NCI-H345 (cell line): ENCODE results near the gene MCM5.

Source experiments
- DNase-seq: peaks from one replicate; lab custom pipeline; 2025; lab: John Stamatoyannopoulos, UW

MCM5 gene

GRCh38 chr22:35399678-35400500 lies at the start of gene MCM5:
TSS of gene MCM5 (plus strand) at chr22:35400140. CDS start at chr22:35400439, 299 bp downstream.
- peak; percentile 97 for DNase-seq

GRCh38 chr22:35350539-35351503 lies 49.1 kb upstream of the MCM5 start:
- DNase-seq = peak; percentile 78

- DNase-seq = no peak
Measured at GRCh38 chr22:35352214-35353111, 47.5 kb upstream of the MCM5 start.

- no peak for DNase-seq
Measured at GRCh38 chr22:35353318-35353717, 46.6 kb upstream of the MCM5 start.

GRCh38 chr22:35354068-35354467 lies 45.9 kb upstream of the MCM5 start:
- no peak for DNase-seq

- DNase-seq = no peak
Measured at GRCh38 chr22:35357883-35358621, 41.9 kb upstream of the MCM5 start.

- no peak for DNase-seq
Measured at GRCh38 chr22:35359380-35360065, 40.4 kb upstream of the MCM5 start.

- no peak for DNase-seq
Measured at GRCh38 chr22:35361001-35361558, 38.9 kb upstream of the MCM5 start.

GRCh38 chr22:35363566-35364086 lies 36.3 kb upstream of the MCM5 start:
- no peak for DNase-seq

- DNase-seq = peak; percentile 72
Measured at GRCh38 chr22:35364230-35364629, 35.7 kb upstream of the MCM5 start.

GRCh38 chr22:35367331-35367886 lies 32.5 kb upstream of the MCM5 start:
- no peak for DNase-seq

GRCh38 chr22:35368386-35368785 lies 31.6 kb upstream of the MCM5 start:
- DNase-seq = no peak

- no peak for DNase-seq
Measured at GRCh38 chr22:35369996-35370395, 29.9 kb upstream of the MCM5 start.

- no peak for DNase-seq
Measured at GRCh38 chr22:35373781-35374180, 26.2 kb upstream of the MCM5 start.

GRCh38 chr22:35375031-35375430 lies 24.9 kb upstream of the MCM5 start:
- DNase-seq = no peak

GRCh38 chr22:35375526-35375925 lies 24.4 kb upstream of the MCM5 start:
- no peak for DNase-seq

GRCh38 chr22:35376728-35377472 lies 23.0 kb upstream of the MCM5 start:
- DNase-seq = peak; percentile 28

- no peak for DNase-seq
Measured at GRCh38 chr22:35377735-35378134, 22.2 kb upstream of the MCM5 start.

GRCh38 chr22:35378621-35379020 lies 21.3 kb upstream of the MCM5 start:
- DNase-seq = no peak
